CD14-positive monocyte (primary cell): ENCODE measurements around the gene ATF7IP2. TPM values are rescaled to one million over a fixed set of nuclear protein-coding genes. Genes with fewer than 3 reads are reported as not detected.

Source experiments
- DNase-seq, 3 donors: peaks; one replicate each; pipeline ENCODE4 v3.0.0-alpha.2; 2011 to 2022
- H2AFZ ChIP-seq: 2 replicates; pipeline ENCODE4 v1.6.0; 2012; ENCODE audit warnings: mild to moderate bottlenecking, low read depth, low read length, inconsistent platforms; ENCODE audit not compliant: insufficient read depth, poor library complexity, severe bottlenecking
- H3K27ac ChIP-seq, 2 donors: 1 replicate in 1 of 2; 2 replicates in 1 of 2; pipeline ENCODE4 v1.5.1; 2012 to 2013; ENCODE audit warnings: low read length in 2 of 2, control low read depth in 1 of 2, inconsistent platforms in 1 of 2, low read depth in 1 of 2, mild to moderate bottlenecking in 1 of 2
- H3K27me3 ChIP-seq, 2 donors: one replicate each; pipeline versions ENCODE4 v1.6.0 to v1.6.1; 2011 to 2013; ENCODE audit warnings: low read length in 2 of 2; ENCODE audit not compliant: control insufficient read depth in 2 of 2, insufficient read depth in 2 of 2
- H3K36me3 ChIP-seq, 2 donors: replicated peaks in 1 of 2; 1 replicate in 1 of 2; 2 replicates in 1 of 2; pipeline versions ENCODE4 v1.5.1 to v1.6.1; 2012 to 2013; ENCODE audit warnings: low read length in 2 of 2, control low read depth in 1 of 2, inconsistent platforms in 1 of 2, mild to moderate bottlenecking in 1 of 2; ENCODE audit not compliant: insufficient read depth in 2 of 2, control insufficient read depth in 1 of 2
- H3K4me1 ChIP-seq, 2 donors: 1 replicate in 1 of 2; 2 replicates in 1 of 2; pipeline versions ENCODE4 v1.5.1 to v1.6.1; 2012 to 2013; ENCODE audit warnings: low read length in 2 of 2, control low read depth in 1 of 2, inconsistent platforms in 1 of 2, mild to moderate bottlenecking in 1 of 2, moderate library complexity in 1 of 2; ENCODE audit not compliant: insufficient read depth in 2 of 2, control insufficient read depth in 1 of 2
- H3K4me2 ChIP-seq: replicated peaks from 2 replicates; pipeline ENCODE3; 2012; ENCODE audit warnings: low read length, moderate library complexity, mild to moderate bottlenecking; ENCODE audit not compliant: poor library complexity, severe bottlenecking; ENCODE audit errors: extremely low read depth
- H3K4me3 ChIP-seq, 3 experiments: fragments of 200-600 bp in 1 of 3; sonication (generic) in 1 of 3; replicated peaks in 1 of 3; 1 replicate in 2 of 3; 2 replicates in 1 of 3; pipeline ENCODE4 v1.5.1; 2011 to 2013; ENCODE audit warnings: low read length in 3 of 3, mild to moderate bottlenecking in 3 of 3, control low read depth in 2 of 3, low read depth in 2 of 3, inconsistent platforms in 1 of 3, moderate library complexity in 1 of 3
- H3K79me2 ChIP-seq: 2 replicates; pipeline ENCODE4 v1.6.0; 2012; ENCODE audit warnings: mild to moderate bottlenecking, control low read depth, inconsistent platforms, low read length, moderate library complexity; ENCODE audit not compliant: insufficient read depth
- H3K9ac ChIP-seq: 2 replicates; pipeline ENCODE4 v1.6.0; 2017; ENCODE audit warnings: low read length, mild to moderate bottlenecking; ENCODE audit not compliant: insufficient read depth, poor library complexity, severe bottlenecking
- H3K9me3 ChIP-seq, 2 donors: replicated peaks in 1 of 2; 1 replicate in 1 of 2; 2 replicates in 1 of 2; pipeline versions ENCODE4 v1.5.1 to v1.6.1; 2012 to 2013; ENCODE audit warnings: low read length in 2 of 2, control low read depth in 1 of 2; ENCODE audit not compliant: control insufficient read depth in 1 of 2, insufficient read depth in 1 of 2
- H4K20me1 ChIP-seq: 2 replicates; pipeline ENCODE4 v1.6.0; 2012; ENCODE audit warnings: mild to moderate bottlenecking, low read length, control low read depth, moderate library complexity; ENCODE audit not compliant: insufficient read depth
- H3K27ac Mint-ChIP-seq, 7 donors: one replicate each; pipeline ENCODE4 v1.8.0; 2020; ENCODE audit warnings: mild to moderate bottlenecking in 7 of 7, mixed read lengths in 7 of 7, moderate library complexity in 6 of 7, inconsistent platforms in 2 of 7
- H3K27me3 Mint-ChIP-seq, 3 donors: one replicate each; pipeline ENCODE4 v1.8.0; 2021 to 2022; ENCODE audit warnings: low read depth in 3 of 3, mild to moderate bottlenecking in 3 of 3, mixed read lengths in 3 of 3, moderate library complexity in 3 of 3, inconsistent platforms in 1 of 3
- H3K36me3 Mint-ChIP-seq, 2 donors: one replicate each; pipeline ENCODE4 v1.8.0; 2020; ENCODE audit warnings: mixed read lengths in 2 of 2, inconsistent platforms in 1 of 2, mild to moderate bottlenecking in 1 of 2
- H3K4me1 Mint-ChIP-seq: one replicate; pipeline ENCODE4 v1.8.0; 2020; ENCODE audit warnings: mild to moderate bottlenecking, mixed read lengths
- H3K4me3 Mint-ChIP-seq, 2 donors: one replicate each; pipeline ENCODE4 v1.8.0; 2020; ENCODE audit warnings: mild to moderate bottlenecking in 2 of 2, mixed read lengths in 2 of 2, moderate library complexity in 1 of 2
- H3K9me3 Mint-ChIP-seq, 7 donors: one replicate each; pipeline ENCODE4 v1.8.0; 2020 to 2022; ENCODE audit warnings: mixed read lengths in 7 of 7, mild to moderate bottlenecking in 6 of 7, moderate library complexity in 6 of 7, inconsistent platforms in 2 of 7
- WGBS: methylation state at CpG from one replicate; pipeline ENCODE4 v1.1.5; 2013; ENCODE audit warnings: missing lambda C conversion rate; ENCODE audit not compliant: insufficient coverage; 5-methylcytosine and 5-hydroxymethylcytosine counted together
- intact Hi-C, 2 donors: fragments of 100-400 bp; cut with micrococcal nuclease; formaldehyde crosslinking; loops; one replicate each; pipeline versions ENCODE4 v1.15.0 to v1.15.1; 2023
- polyA plus RNA-seq, 3 donors: library from polyadenylated mRNA; depleted of rRNA in 1 of 3; unstranded in 2 of 3; stranded (reverse) in 1 of 3; fragments of 300-500 nt in 2 of 3; fragments of >200 nt in 1 of 3; fragmentation: Illumina TruSeq in 2 of 3; gene quantifications; 1 replicate in 2 of 3; 2 replicates in 1 of 3; pipeline ENCODE4 v1.2.3, GENCODE V29; 2012 to 2021
- TF ChIP-seq, protein P1 (sequence below): fragments of 200-600 bp; IDR thresholded peaks from one replicate; pipeline ENCODE4 v1.8.0; 2022; ENCODE audit warnings: antibody characterized with exemption, mild to moderate bottlenecking

Gene ATF7IP2
- polyA plus RNA-seq, 3 donors = 8.7 to 36.4 (median 11.9) TPM

GRCh38 chr16:10485698-10486382 is 100.0 kb downstream of the ATF7IP2 start:
- WGBS = 85% methylated on average over 10 of the region's 12 CpGs
- Histone ChIP-seq H3K4me2 (no peak overlapping the region), H3K4me3 (no peak overlapping the region), H3K27me3 (no peaks in the 10 kb centered on the region), H3K9me3 (peaks cover 32 to 34% of the 10 kb centered on the region in 2 donors), H3K79me2 (no peaks in the 10 kb centered on the region), H3K27ac (no peak overlapping the region), H4K20me1 (no peaks in the 10 kb centered on the region), H3K36me3 (peaks cover 0 to 7% of the 10 kb centered on the region in 2 donors), H3K9ac (no peak overlapping the region), H2AFZ (no peak overlapping the region), H3K4me1 (no peaks in the 10 kb centered on the region)
- Mint-ChIP-seq H3K4me3 (no peak overlapping the region), H3K4me1 (no peaks in the 10 kb centered on the region), H3K36me3 (peaks cover 5 to 12% of the 10 kb centered on the region in 2 donors), H3K9me3 (peaks cover 24 to 49% (median 36%) of the 10 kb centered on the region in 7 donors), H3K27ac (no peak overlapping the region), H3K27me3 (no peaks in the 10 kb centered on the region)
- no peak for DNase-seq
- TF ChIP-seq, protein P1, sequence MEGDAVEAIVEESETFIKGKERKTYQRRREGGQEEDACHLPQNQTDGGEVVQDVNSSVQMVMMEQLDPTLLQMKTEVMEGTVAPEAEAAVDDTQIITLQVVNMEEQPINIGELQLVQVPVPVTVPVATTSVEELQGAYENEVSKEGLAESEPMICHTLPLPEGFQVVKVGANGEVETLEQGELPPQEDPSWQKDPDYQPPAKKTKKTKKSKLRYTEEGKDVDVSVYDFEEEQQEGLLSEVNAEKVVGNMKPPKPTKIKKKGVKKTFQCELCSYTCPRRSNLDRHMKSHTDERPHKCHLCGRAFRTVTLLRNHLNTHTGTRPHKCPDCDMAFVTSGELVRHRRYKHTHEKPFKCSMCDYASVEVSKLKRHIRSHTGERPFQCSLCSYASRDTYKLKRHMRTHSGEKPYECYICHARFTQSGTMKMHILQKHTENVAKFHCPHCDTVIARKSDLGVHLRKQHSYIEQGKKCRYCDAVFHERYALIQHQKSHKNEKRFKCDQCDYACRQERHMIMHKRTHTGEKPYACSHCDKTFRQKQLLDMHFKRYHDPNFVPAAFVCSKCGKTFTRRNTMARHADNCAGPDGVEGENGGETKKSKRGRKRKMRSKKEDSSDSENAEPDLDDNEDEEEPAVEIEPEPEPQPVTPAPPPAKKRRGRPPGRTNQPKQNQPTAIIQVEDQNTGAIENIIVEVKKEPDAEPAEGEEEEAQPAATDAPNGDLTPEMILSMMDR = no peak
- intact Hi-C loops = no loop called here

DNA sequence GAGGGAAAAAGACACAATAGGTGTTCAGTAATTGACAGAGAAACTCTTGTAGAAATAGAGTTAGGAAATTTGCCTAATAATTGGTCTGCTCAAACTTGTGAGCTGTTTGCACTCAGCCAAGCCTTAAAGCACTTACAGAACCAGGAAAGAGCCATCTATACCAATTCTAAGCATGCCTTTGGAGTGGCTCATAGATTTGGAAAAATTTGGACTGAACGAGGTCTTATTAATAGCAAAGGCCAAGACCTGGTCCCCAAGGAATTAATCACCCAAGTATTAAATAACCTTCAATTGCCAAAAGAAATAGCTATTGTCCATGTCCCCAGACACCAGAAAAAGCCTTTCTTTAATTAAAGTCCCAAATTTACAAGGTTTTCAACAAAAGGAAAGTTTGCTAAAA is 104.3 kb downstream of the ATF7IP2 start:
- Histone ChIP-seq H3K4me1 (no peaks in the 10 kb centered on the region), H3K36me3 (no peaks in the 10 kb centered on the region), H3K9ac (no peak overlapping the region), H3K9me3 (peaks cover 37 to 40% of the 10 kb centered on the region in 2 donors), H4K20me1 (no peaks in the 10 kb centered on the region), H3K4me2 (no peak overlapping the region), H3K27me3 (no peaks in the 10 kb centered on the region), H2AFZ (no peak overlapping the region), H3K27ac (no peak overlapping the region), H3K4me3 (no peak overlapping the region), H3K79me2 (no peaks in the 10 kb centered on the region)
- no peaks in the 10 kb centered on the region for H3K27me3 Mint-ChIP-seq
- no peak overlapping the region for H3K27ac Mint-ChIP-seq
- TF ChIP-seq, protein P1 = no peak
- H3K36me3 Mint-ChIP-seq = no peaks in the 10 kb centered on the region
- intact Hi-C loops = no loop called here
- peaks cover 32 to 55% (median 40%) of the 10 kb centered on the region in 7 donors for H3K9me3 Mint-ChIP-seq
- no peak overlapping the region for H3K4me3 Mint-ChIP-seq
- no CpG with 5 or more reads among the region's 1 CpG for WGBS
- H3K4me1 Mint-ChIP-seq = no peaks in the 10 kb centered on the region
- no peak for DNase-seq
